H9 (cell line): ENCODE data around the gene NKD1. TPM values are rescaled to one million over a fixed set of nuclear protein-coding genes. Genes with fewer than 3 reads are reported as not detected.

Experiments used
- DNase-seq: peaks from one replicate; pipeline ENCODE4 v3.0.0-alpha.2; 2017
- H2AFZ ChIP-seq: one replicate; pipeline ENCODE4 v1.6.1; 2013; ENCODE audit warnings: mild to moderate bottlenecking, low read length, control low read depth, moderate library complexity
- H2AK5ac ChIP-seq: 2 replicates; pipeline ENCODE4 v1.6.1; 2013; ENCODE audit warnings: low read length, control low read depth, mixed read lengths; ENCODE audit not compliant: insufficient read length
- H2BK120ac ChIP-seq: one replicate; pipeline ENCODE4 v1.6.1; 2013; ENCODE audit warnings: low read depth, mild to moderate bottlenecking, low read length, control low read depth, inconsistent platforms; ENCODE audit not compliant: poor library complexity, severe bottlenecking
- H2BK12ac ChIP-seq: 2 replicates; pipeline ENCODE4 v1.6.1; 2013; ENCODE audit warnings: low read length, control low read depth, mixed read lengths, low read depth; ENCODE audit not compliant: insufficient read length
- H2BK15ac ChIP-seq: 2 replicates; pipeline ENCODE4 v1.6.1; 2013; ENCODE audit warnings: low read depth, low read length, control low read depth
- H2BK20ac ChIP-seq: one replicate; pipeline ENCODE4 v1.6.1; 2013; ENCODE audit warnings: low read depth, mild to moderate bottlenecking, low read length, control low read depth, inconsistent platforms; ENCODE audit not compliant: poor library complexity, severe bottlenecking
- H2BK5ac ChIP-seq: 2 replicates; pipeline ENCODE4 v1.6.1; 2013; ENCODE audit warnings: low read length, control low read depth, mixed read lengths; ENCODE audit not compliant: insufficient read length
- H3K14ac ChIP-seq: 2 replicates; pipeline ENCODE4 v1.6.1; 2013; ENCODE audit warnings: low read length, control low read depth; ENCODE audit not compliant: insufficient read depth
- H3K18ac ChIP-seq: 2 replicates; pipeline ENCODE4 v1.6.1; 2013; ENCODE audit warnings: low read depth, mild to moderate bottlenecking, mixed read lengths, low read length, control low read depth; ENCODE audit not compliant: insufficient read length
- H3K23ac ChIP-seq: 2 replicates; pipeline ENCODE4 v1.6.1; 2013; ENCODE audit warnings: low read length, control low read depth, mixed read lengths, low read depth; ENCODE audit not compliant: insufficient read length
- H3K23me2 ChIP-seq: 2 replicates; pipeline ENCODE4 v1.6.1; 2013; ENCODE audit warnings: low read depth, mild to moderate bottlenecking, mixed read lengths, low read length, control low read depth; ENCODE audit not compliant: insufficient read length, poor library complexity, severe bottlenecking
- H3K27ac ChIP-seq: 2 replicates; pipeline ENCODE4 v1.5.1; 2013; ENCODE audit warnings: low read length, control low read depth, mixed read lengths, low read depth; ENCODE audit not compliant: insufficient read length
- H3K27me3 ChIP-seq: 2 replicates; pipeline ENCODE4 v1.6.1; 2013; ENCODE audit warnings: low read length, control low read depth, inconsistent platforms; ENCODE audit not compliant: insufficient read depth
- H3K4ac ChIP-seq: 2 replicates; pipeline ENCODE4 v1.6.1; 2013; ENCODE audit warnings: low read depth, mild to moderate bottlenecking, control low read depth, inconsistent platforms, low read length, moderate library complexity
- H3K4me1 ChIP-seq: 2 replicates; pipeline ENCODE4 v1.6.1; 2013; ENCODE audit warnings: low read length, control low read depth, inconsistent platforms; ENCODE audit not compliant: insufficient read depth
- H3K4me2 ChIP-seq: 2 replicates; pipeline ENCODE4 v1.6.1; 2013; ENCODE audit warnings: low read length, control low read depth, mixed read lengths; ENCODE audit not compliant: insufficient read length, insufficient read depth
- H3K56ac ChIP-seq: 2 replicates; pipeline ENCODE4 v1.6.1; 2013; ENCODE audit warnings: low read depth, mild to moderate bottlenecking, mixed read lengths, low read length, control low read depth; ENCODE audit not compliant: insufficient read length
- H3K79me1 ChIP-seq: 2 replicates; pipeline ENCODE4 v1.6.1; 2013; ENCODE audit warnings: low read depth, mild to moderate bottlenecking, moderate library complexity, low read length, control low read depth, inconsistent platforms; ENCODE audit not compliant: insufficient read depth, poor library complexity, severe bottlenecking
- H3K79me2 ChIP-seq: 2 replicates; pipeline ENCODE4 v1.6.1; 2013; ENCODE audit warnings: low read length, control low read depth, inconsistent platforms; ENCODE audit not compliant: insufficient read depth
- H3K9ac ChIP-seq: 2 replicates; pipeline ENCODE4 v1.6.1; 2013; ENCODE audit warnings: low read length, control low read depth, mixed read lengths; ENCODE audit not compliant: insufficient read length; ENCODE audit errors: extremely low read depth
- H3K9me3 ChIP-seq: one replicate; pipeline ENCODE4 v1.6.1; 2013; ENCODE audit warnings: low read depth, low read length, inconsistent platforms; ENCODE audit not compliant: control insufficient read depth
- H3T11ph ChIP-seq: one replicate; pipeline ENCODE4 v1.6.1; 2013; ENCODE audit warnings: mild to moderate bottlenecking, low read length, control low read depth, inconsistent platforms
- H4K20me1 ChIP-seq: one replicate; pipeline ENCODE4 v1.6.1; 2013; ENCODE audit not compliant: control insufficient read depth, insufficient read length, insufficient read depth
- H4K5ac ChIP-seq: 2 replicates; pipeline ENCODE4 v1.6.1; 2013; ENCODE audit warnings: low read depth, mild to moderate bottlenecking, mixed read lengths, low read length, control low read depth; ENCODE audit not compliant: insufficient read length
- H4K8ac ChIP-seq: replicated peaks from 2 replicates; pipeline ENCODE4 v1.6.1; 2013; ENCODE audit warnings: low read length, control low read depth, mixed read lengths, low read depth; ENCODE audit not compliant: insufficient read length
- H4K91ac ChIP-seq: 2 replicates; pipeline ENCODE4 v1.6.1; 2013; ENCODE audit warnings: low read depth, mild to moderate bottlenecking, moderate library complexity, mixed read lengths, low read length, control low read depth; ENCODE audit not compliant: insufficient read length
- H3K27ac Mint-ChIP-seq, 3 experiments: 2 replicates in 2 of 3; 3 replicates in 1 of 3; pipeline ENCODE4 v1.8.0; 2020 to 2021; ENCODE audit warnings: mixed read lengths in 3 of 3, mild to moderate bottlenecking in 1 of 3, moderate library complexity in 1 of 3
- H3K27me3 Mint-ChIP-seq: 2 replicates; pipeline ENCODE4 v1.8.0; 2021; ENCODE audit warnings: low read depth, mild to moderate bottlenecking, moderate library complexity, mixed read lengths
- H3K36me3 Mint-ChIP-seq, 3 experiments: 2 replicates in 2 of 3; 3 replicates in 1 of 3; pipeline ENCODE4 v1.8.0; 2020 to 2021; ENCODE audit warnings: low read depth in 3 of 3, mixed read lengths in 3 of 3; ENCODE audit not compliant: insufficient read depth in 1 of 3
- H3K4me1 Mint-ChIP-seq, 2 experiments: 2 replicates each; pipeline ENCODE4 v1.8.0; 2020; ENCODE audit warnings: mixed read lengths in 2 of 2
- H3K4me3 Mint-ChIP-seq, 2 experiments: 2 replicates in 1 of 2; 3 replicates in 1 of 2; pipeline ENCODE4 v1.8.0; 2020 to 2021; ENCODE audit warnings: mild to moderate bottlenecking in 2 of 2, mixed read lengths in 2 of 2, moderate library complexity in 1 of 2
- H3K9me3 Mint-ChIP-seq, 2 experiments: 2 replicates in 1 of 2; 3 replicates in 1 of 2; pipeline ENCODE4 v1.8.0; 2020; ENCODE audit warnings: mild to moderate bottlenecking in 2 of 2, mixed read lengths in 2 of 2, moderate library complexity in 1 of 2
- CTCF ChIP-seq: fragments of 200-600 bp; sonication (generic); conservative IDR thresholded peaks from 3 replicates; pipeline ENCODE4 v1.8.0; 2021; ENCODE audit warnings: antibody characterized with exemption, mild to moderate bottlenecking
- WGBS: extraction: QIAGEN DNeasy Blood & Tissue Kit; methylation state at CpG from one replicate; pipeline ENCODE4 v1.1.7; 2013; ENCODE audit warnings: missing lambda C conversion rate, low lambda C conversion rate, mixed read lengths; ENCODE audit not compliant: insufficient read length; ENCODE audit errors: extremely low coverage; 5-methylcytosine and 5-hydroxymethylcytosine counted together
- total RNA-seq: library from RNA; stranded (reverse); gene quantifications from 2 replicates; pipeline ENCODE4 v1.2.1, GENCODE V29; 2021

Gene NKD1
- total RNA-seq, 1 experiment from 2014 or later: 1.9 TPM

- no peak overlapping the region for H4K8ac ChIP-seq
- peak; percentile 54 for DNase-seq
- no peak overlapping the region for H2AK5ac ChIP-seq
- no peak overlapping the region for H2BK20ac ChIP-seq
- no peak overlapping the region for H3T11ph ChIP-seq
- no peak overlapping the region for H3K27ac ChIP-seq
- WGBS: no CpG with 5 or more reads among the region's 17 CpGs
- H2BK15ac ChIP-seq: no peak overlapping the region
- H3K14ac ChIP-seq: no peak overlapping the region
- no peaks in the 10 kb centered on the region for H3K4me1 ChIP-seq
- no peak overlapping the region for H2BK5ac ChIP-seq
- no peaks in the 10 kb centered on the region for H3K9me3 ChIP-seq
- H2AFZ ChIP-seq: no peak overlapping the region
- no peak overlapping the region for H3K4ac ChIP-seq
- Mint-ChIP-seq H3K4me3 (no peak overlapping the region), H3K4me1 (peaks cover 0 to 5% of the 10 kb centered on the region in 2 experiments; a peak in 1 of 4 replicates), H3K36me3 (no peaks in the 10 kb centered on the region), H3K27ac (no peak overlapping the region), H3K9me3 (no peaks in the 10 kb centered on the region), H3K27me3 (peaks cover 2% of the 10 kb centered on the region)
- no peak overlapping the region for H3K4me2 ChIP-seq
- no peak overlapping the region for H3K23ac ChIP-seq
- no peaks in the 10 kb centered on the region for H4K20me1 ChIP-seq
- no peak overlapping the region for H3K18ac ChIP-seq
- H3K9ac ChIP-seq: no peak overlapping the region
- no peak for TF ChIP-seq CTCF
- H2BK12ac ChIP-seq: no peak overlapping the region
- no peaks in the 10 kb centered on the region for H3K23me2 ChIP-seq
- H3K27me3 ChIP-seq: no peaks in the 10 kb centered on the region
- H3K79me2 ChIP-seq: no peaks in the 10 kb centered on the region
- no peaks in the 10 kb centered on the region for H3K79me1 ChIP-seq
- H4K5ac ChIP-seq: no peak overlapping the region
- no peak overlapping the region for H3K56ac ChIP-seq
- H2BK120ac ChIP-seq: no peak overlapping the region
- H4K91ac ChIP-seq: no peak overlapping the region
These were observed 87.6 kb downstream of the NKD1 start for GRCh38 chr16:50635505-50636392.
